SK-N-SH (cell line): ENCODE data around the gene CHST12. TPM values are rescaled to one million over a fixed set of nuclear protein-coding genes. Genes with fewer than 3 reads are reported as not detected.

Experiments used
- CTCF ChIA-PET: fragments of 300-600, 350-600 bp; formaldehyde crosslinking; extraction: SDS; loops from one replicate; lab custom pipeline; 2021; lab: Yijun Ruan, JAX
- POLR2A ChIA-PET: fragments of 350-600 bp; sonication (Branson Sonifier 250); formaldehyde crosslinking; extraction: SDS; loops from one replicate; lab custom pipeline; 2020; ENCODE audit warnings: antibody characterized with exemption, inconsistent platforms; lab: Yijun Ruan, JAX
- DNase-seq: peaks from one replicate; pipeline ENCODE4 v3.0.0; 2012
- H2AFZ ChIP-seq: fragments of 200-600 bp; sonication (generic); 2 replicates; pipeline ENCODE4 v1.8.1; 2016; ENCODE audit warnings: antibody characterized with exemption, mild to moderate bottlenecking, low read depth
- H3F3A ChIP-seq: fragments of 200-600 bp; sonication (generic); replicated peaks from 2 replicates; pipeline ENCODE3; 2016; ENCODE audit warnings: antibody characterized with exemption, mild to moderate bottlenecking; ENCODE audit not compliant: insufficient read depth
- H3K27ac ChIP-seq, 2 experiments: fragments of 200-500 bp in 1 of 2; fragments of 200-600 bp in 1 of 2; sonication (Bioruptor generic) in 1 of 2; sonication (generic), shearing (Covaris generic) in 1 of 2; 2 replicates each; pipeline versions ENCODE4 v1.5.1 to v1.6.1; 2014 to 2016; ENCODE audit warnings: low read depth in 2 of 2, inconsistent platforms in 1 of 2, low read length in 1 of 2, mild to moderate bottlenecking in 1 of 2, mixed read lengths in 1 of 2
- H3K27me3 ChIP-seq: fragments of 200-600 bp; sonication (generic), shearing (Covaris generic); 2 replicates; pipeline ENCODE4 v1.6.1; 2016; ENCODE audit warnings: mixed run types; ENCODE audit not compliant: insufficient read depth
- H3K36me3 ChIP-seq, 2 experiments: fragments of 200-500 bp in 1 of 2; fragments of 200-600 bp in 1 of 2; sonication (Bioruptor generic) in 1 of 2; sonication (generic) in 1 of 2; replicated peaks in 1 of 2; 2 replicates each; pipeline versions ENCODE3 to v1.5.1; 2014 to 2016; ENCODE audit warnings: low read length in 1 of 2, mild to moderate bottlenecking in 1 of 2; ENCODE audit not compliant: insufficient read depth in 2 of 2, control insufficient read depth in 1 of 2
- H3K4me1 ChIP-seq, 2 experiments: fragments of 200-500 bp in 1 of 2; fragments of 200-600 bp in 1 of 2; sonication (Bioruptor generic) in 1 of 2; sonication (generic), shearing (Covaris generic) in 1 of 2; 2 replicates each; pipeline versions ENCODE4 v1.5.1 to v1.6.1; 2014 to 2016; ENCODE audit warnings: low read depth in 1 of 2, low read length in 1 of 2, mixed run types in 1 of 2; ENCODE audit not compliant: insufficient read depth in 2 of 2, control insufficient read depth in 1 of 2
- H3K4me2 ChIP-seq: fragments of 200-600 bp; sonication (generic), shearing (Covaris generic); 2 replicates; pipeline ENCODE4 v1.6.1; 2017; ENCODE audit warnings: mixed run types
- H3K4me3 ChIP-seq, 2 experiments: fragments of 200-500 bp in 1 of 2; fragments of 200-600 bp in 1 of 2; sonication (Bioruptor generic) in 1 of 2; sonication (generic), shearing (Covaris generic) in 1 of 2; 2 replicates each; pipeline versions ENCODE4 v1.5.1 to v1.8.1; 2014 to 2016; ENCODE audit warnings: low read depth in 2 of 2, inconsistent platforms in 1 of 2, low read length in 1 of 2, mild to moderate bottlenecking in 1 of 2, mixed read lengths in 1 of 2, moderate library complexity in 1 of 2
- H3K79me2 ChIP-seq: fragments of 200-600 bp; sonication (generic); 2 replicates; pipeline ENCODE4 v1.8.1; 2017; ENCODE audit warnings: mild to moderate bottlenecking; ENCODE audit not compliant: insufficient read depth
- H3K9ac ChIP-seq: fragments of 200-600 bp; sonication (generic); 2 replicates; pipeline ENCODE4 v1.6.1; 2017; ENCODE audit warnings: mixed run types
- H3K9me2 ChIP-seq: fragments of 200-600 bp; sonication (generic); 2 replicates; pipeline ENCODE4 v1.6.1; 2017; ENCODE audit warnings: mixed run types
- H3K9me3 ChIP-seq: fragments of 200-600 bp; sonication (generic); 2 replicates; pipeline ENCODE4 v1.6.1; 2017; ENCODE audit warnings: mixed run types, mild to moderate bottlenecking, moderate library complexity
- H4K20me1 ChIP-seq: fragments of 200-600 bp; sonication (generic); 2 replicates; pipeline ENCODE4 v1.6.1; 2017; ENCODE audit warnings: mild to moderate bottlenecking, mixed run types; ENCODE audit not compliant: insufficient read depth
- CHD2 ChIP-seq: fragments of 150-350 bp; IDR thresholded peaks from 2 replicates; pipeline ENCODE4 v1.6.1; 2018; ENCODE audit warnings: low read length; ENCODE audit not compliant: partially characterized antibody
- ELF1 ChIP-seq: IDR thresholded peaks from 2 replicates; pipeline ENCODE4 v1.4.0; 2012
- EP300 ChIP-seq, 2 experiments: IDR thresholded peaks; 2 replicates each; pipeline versions ENCODE4 v1.4.0 to v1.6.1; 2012; ENCODE audit warnings: borderline replicate concordance in 1 of 2, low read depth in 1 of 2, low read length in 1 of 2
- EZH2phosphoT487 ChIP-seq: fragments of 200-600 bp; sonication (generic); IDR thresholded peaks from 2 replicates; pipeline ENCODE4 v1.6.1; 2017; ENCODE audit warnings: low read depth, mixed run types, mild to moderate bottlenecking, antibody characterized with exemption, moderate library complexity, borderline replicate concordance
- FOXM1 ChIP-seq: IDR thresholded peaks from 2 replicates; pipeline ENCODE4 v1.4.0; 2012; ENCODE audit warnings: low read depth, mild to moderate bottlenecking
- GABPA ChIP-seq: IDR thresholded peaks from 2 replicates; pipeline ENCODE4 v1.4.0; 2012; ENCODE audit warnings: low read depth, mild to moderate bottlenecking
- GATA2 ChIP-seq: sonication (generic); formaldehyde crosslinking; IDR thresholded peaks from 2 replicates; pipeline ENCODE4 v1.5.0; 2020; ENCODE audit warnings: mild to moderate bottlenecking, missing genetic modification reagents
- MXI1 ChIP-seq: IDR thresholded peaks from 2 replicates; pipeline ENCODE4 v1.6.1; 2012; ENCODE audit warnings: mild to moderate bottlenecking, low read depth, low read length, improper control_type of control experiment
- NFIC ChIP-seq: IDR thresholded peaks from 2 replicates; pipeline ENCODE4 v1.4.0; 2012; ENCODE audit warnings: borderline replicate concordance
- RAD21 ChIP-seq: IDR thresholded peaks from 2 replicates; pipeline ENCODE4 v1.6.1; 2012; ENCODE audit warnings: mild to moderate bottlenecking, low read length
- RCOR1 ChIP-seq: fragments of 150-350 bp; IDR thresholded peaks from 2 replicates; pipeline ENCODE4 v1.6.1; 2017; ENCODE audit warnings: antibody characterized with exemption, low read length
- RFX5 ChIP-seq: IDR thresholded peaks from 2 replicates; pipeline ENCODE4 v1.6.1; 2012; ENCODE audit warnings: mild to moderate bottlenecking, improper control_type of control experiment, low read length
- SIN3A ChIP-seq: IDR thresholded peaks from 2 replicates; pipeline ENCODE4 v1.6.1; 2012; ENCODE audit warnings: low read depth, mild to moderate bottlenecking, low read length, moderate library complexity, borderline replicate concordance
- SMC3 ChIP-seq: IDR thresholded peaks from 2 replicates; pipeline ENCODE4 v1.6.1; 2012; ENCODE audit warnings: low read depth, low read length, improper control_type of control experiment
- TAF1 ChIP-seq: IDR thresholded peaks from 2 replicates; pipeline ENCODE4 v1.6.1; 2012; ENCODE audit warnings: low read depth, mild to moderate bottlenecking, low read length, moderate library complexity, borderline replicate concordance
- TCF12 ChIP-seq: IDR thresholded peaks from 2 replicates; pipeline ENCODE4 v1.4.0; 2012
- TEAD4 ChIP-seq: IDR thresholded peaks from 2 replicates; pipeline ENCODE4 v1.4.0; 2012; ENCODE audit warnings: mild to moderate bottlenecking, borderline replicate concordance; ENCODE audit not compliant: insufficient read depth
- YY1 ChIP-seq: IDR thresholded peaks from 2 replicates; pipeline ENCODE4 v1.4.0; 2012; ENCODE audit warnings: low read depth, mild to moderate bottlenecking
- WGBS: methylation state at CpG from one replicate; pipeline ENCODE4 v1.1.6; 2017; ENCODE audit warnings: low lambda C conversion rate; 5-methylcytosine and 5-hydroxymethylcytosine counted together
- polyA plus RNA-seq, 3 experiments: library from polyadenylated mRNA; depleted of rRNA; stranded (reverse); fragments of >200 nt; gene quantifications; 2 replicates each; pipeline ENCODE4 v1.2.3, GENCODE V29; 2012
- TF ChIP-seq, protein P1 (sequence below): fragments of 150-350 bp; IDR thresholded peaks from 2 replicates; pipeline ENCODE4 v1.6.1; 2017; ENCODE audit warnings: antibody characterized with exemption, low read length, low read depth, borderline replicate concordance
- TF ChIP-seq, protein P2 (sequence below): IDR thresholded peaks from 2 replicates; pipeline ENCODE4 v1.4.0; 2012; ENCODE audit warnings: low read depth, borderline replicate concordance
- TF ChIP-seq, protein P3 (sequence below): IDR thresholded peaks from 2 replicates; pipeline ENCODE4 v1.4.0; 2012; ENCODE audit warnings: low read depth, borderline replicate concordance

CHST12 gene
- polyA plus RNA-seq, 1 of the 3 experiments (the other 2 are of a cell fraction) = 32.7 TPM

DNA sequence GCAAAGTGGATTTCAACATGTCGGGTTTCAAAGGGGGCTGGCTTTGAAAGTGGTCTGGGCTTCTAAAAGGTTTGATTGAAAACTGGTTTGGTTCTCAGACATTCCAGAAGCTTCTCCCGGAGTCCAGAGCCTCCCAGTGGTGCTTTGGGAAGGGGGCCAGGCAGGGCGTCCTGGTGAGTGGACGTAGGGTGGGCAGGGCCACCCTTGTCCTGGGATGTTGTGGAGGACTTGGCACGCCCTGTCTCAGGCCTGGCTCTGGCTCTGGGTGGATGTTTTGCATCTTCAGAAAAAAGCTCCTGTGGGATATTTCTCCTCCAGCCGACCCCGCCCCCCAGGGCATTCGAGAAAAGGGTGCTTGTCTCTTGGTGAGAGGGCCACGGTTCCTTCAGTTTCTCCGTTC is 41.6 kb downstream of the CHST12 start:
- Histone ChIP-seq H3F3A (no peaks in the 10 kb centered on the region), H3K9me3 (no peaks in the 10 kb centered on the region), H3K27ac (peak overlapping the region in 1 of 2 experiments; percentile 36; a peak in 1 of 4 replicates), H3K79me2 (no peaks in the 10 kb centered on the region), H4K20me1 (no peaks in the 10 kb centered on the region), H3K4me2 (no peak overlapping the region; the same call in 1 of the 2 replicates), H3K4me1 (no peaks in the 10 kb centered on the region; a peak in 1 of 4 replicates), H3K4me3 (no peak overlapping the region), H3K9me2 (no peaks in the 10 kb centered on the region), H2AFZ (no peak overlapping the region), H3K27me3 (no peaks in the 10 kb centered on the region), H3K36me3 (no peaks in the 10 kb centered on the region), H3K9ac (no peak overlapping the region)
- POLR2A ChIA-PET = no interaction called here
- CTCF ChIA-PET = interaction anchor here (1.3 to 14.5 kb wide), 3 partner anchors 9 to 30 kb away, joined by 3 to 270 read pairs (median 5); no protein-coding TSS in a partner anchor
- DNase-seq = no peak
- 95% methylated on average over 10 of the region's 10 CpGs for WGBS
- TF ChIP-seq, protein P1, sequence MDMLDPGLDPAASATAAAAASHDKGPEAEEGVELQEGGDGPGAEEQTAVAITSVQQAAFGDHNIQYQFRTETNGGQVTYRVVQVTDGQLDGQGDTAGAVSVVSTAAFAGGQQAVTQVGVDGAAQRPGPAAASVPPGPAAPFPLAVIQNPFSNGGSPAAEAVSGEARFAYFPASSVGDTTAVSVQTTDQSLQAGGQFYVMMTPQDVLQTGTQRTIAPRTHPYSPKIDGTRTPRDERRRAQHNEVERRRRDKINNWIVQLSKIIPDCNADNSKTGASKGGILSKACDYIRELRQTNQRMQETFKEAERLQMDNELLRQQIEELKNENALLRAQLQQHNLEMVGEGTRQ = no peak
- TF ChIP-seq SMC3 (no peak), RAD21 (no peak), NFIC (no peak), TCF12 (no peak), TAF1 (no peak), RCOR1 (no peak), EP300 (IDR thresholded peaks at IDR 0.05; ENCODE audit: borderline replicate concordance in 1 of 2, low read depth in 1 of 2, low read length in 1 of 2) (no peak), MXI1 (no peak), SIN3A (no peak), EZH2phosphoT487 (no peak), GATA2 (no peak), CHD2 (no peak), GABPA (no peak), FOXM1 (no peak), ELF1 (no peak)
- TF ChIP-seq, protein P2, sequence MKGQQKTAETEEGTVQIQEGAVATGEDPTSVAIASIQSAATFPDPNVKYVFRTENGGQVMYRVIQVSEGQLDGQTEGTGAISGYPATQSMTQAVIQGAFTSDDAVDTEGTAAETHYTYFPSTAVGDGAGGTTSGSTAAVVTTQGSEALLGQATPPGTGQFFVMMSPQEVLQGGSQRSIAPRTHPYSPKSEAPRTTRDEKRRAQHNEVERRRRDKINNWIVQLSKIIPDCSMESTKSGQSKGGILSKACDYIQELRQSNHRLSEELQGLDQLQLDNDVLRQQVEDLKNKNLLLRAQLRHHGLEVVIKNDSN = no peak

DNA sequence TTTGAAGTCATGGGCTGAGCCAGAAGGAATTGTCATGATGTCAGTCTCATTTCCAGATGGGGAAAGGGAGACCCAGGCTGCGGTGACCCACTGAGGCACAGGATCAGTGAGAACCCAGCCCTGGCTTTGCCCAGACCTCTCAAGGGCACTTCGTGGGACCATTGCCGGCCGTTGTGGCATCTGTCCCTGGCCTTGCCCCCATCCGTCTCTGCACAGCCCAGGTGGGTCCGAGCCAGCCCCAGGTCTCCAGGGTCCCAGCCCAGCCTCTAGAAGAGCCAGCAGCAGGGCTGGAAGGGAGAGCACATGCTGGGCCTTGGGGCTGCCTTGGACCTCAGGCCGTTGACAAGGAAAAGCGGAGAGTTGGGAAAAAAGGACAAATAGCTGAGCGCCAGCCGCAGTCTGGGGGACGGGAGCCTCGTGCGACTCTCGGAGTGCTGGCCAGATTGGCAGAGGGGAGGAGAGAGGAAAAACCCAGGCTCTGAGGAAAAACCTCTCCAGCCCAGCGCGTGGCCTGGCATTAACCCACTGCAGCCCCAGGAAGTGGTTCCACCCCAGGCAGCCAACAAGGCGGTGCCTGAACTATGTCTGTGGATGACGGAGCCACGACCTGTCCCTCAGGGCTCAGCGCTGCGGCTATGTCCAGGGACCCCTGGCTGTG is 42.6 kb downstream of the CHST12 start:
- POLR2A ChIA-PET = no interaction called here
- no peak overlapping the region for H2AFZ ChIP-seq
- DNase-seq = no peak

More for the DNA sequence above, 42.6 kb downstream of the CHST12 start:
- H3K9ac ChIP-seq = no peak overlapping the region
- TF ChIP-seq, protein P3, sequence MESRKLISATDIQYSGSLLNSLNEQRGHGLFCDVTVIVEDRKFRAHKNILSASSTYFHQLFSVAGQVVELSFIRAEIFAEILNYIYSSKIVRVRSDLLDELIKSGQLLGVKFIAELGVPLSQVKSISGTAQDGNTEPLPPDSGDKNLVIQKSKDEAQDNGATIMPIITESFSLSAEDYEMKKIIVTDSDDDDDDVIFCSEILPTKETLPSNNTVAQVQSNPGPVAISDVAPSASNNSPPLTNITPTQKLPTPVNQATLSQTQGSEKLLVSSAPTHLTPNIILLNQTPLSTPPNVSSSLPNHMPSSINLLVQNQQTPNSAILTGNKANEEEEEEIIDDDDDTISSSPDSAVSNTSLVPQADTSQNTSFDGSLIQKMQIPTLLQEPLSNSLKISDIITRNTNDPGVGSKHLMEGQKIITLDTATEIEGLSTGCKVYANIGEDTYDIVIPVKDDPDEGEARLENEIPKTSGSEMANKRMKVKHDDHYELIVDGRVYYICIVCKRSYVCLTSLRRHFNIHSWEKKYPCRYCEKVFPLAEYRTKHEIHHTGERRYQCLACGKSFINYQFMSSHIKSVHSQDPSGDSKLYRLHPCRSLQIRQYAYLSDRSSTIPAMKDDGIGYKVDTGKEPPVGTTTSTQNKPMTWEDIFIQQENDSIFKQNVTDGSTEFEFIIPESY = no peak
- no peak for TF ChIP-seq GATA2
- no peak for TF ChIP-seq TEAD4
- TF ChIP-seq RFX5 = no peak
- no peak for TF ChIP-seq CHD2
- TF ChIP-seq, protein P1 = no peak
- TF ChIP-seq RAD21 = no peak
- no peak for TF ChIP-seq NFIC
- TF ChIP-seq YY1 = no peak
- no peak for TF ChIP-seq MXI1
- no peak for TF ChIP-seq RCOR1
- TF ChIP-seq TCF12 = no peak
- TF ChIP-seq TAF1 = no peak
- no peak for TF ChIP-seq FOXM1
- no peak for TF ChIP-seq ELF1
- no peaks in the 10 kb centered on the region for H3K36me3 ChIP-seq
- no peaks in the 10 kb centered on the region for H3K4me1 ChIP-seq
- WGBS = 91% methylated on average over 19 of the region's 21 CpGs
- CTCF ChIA-PET = interaction anchor here (0.6 to 14.5 kb wide), 4 partner anchors 8 to 304 kb away, joined by 3 to 270 read pairs (median 5); no protein-coding TSS in a partner anchor
- H3F3A ChIP-seq = no peaks in the 10 kb centered on the region
- H3K27me3 ChIP-seq = no peaks in the 10 kb centered on the region
- no peaks in the 10 kb centered on the region for H3K9me2 ChIP-seq
- no peaks in the 10 kb centered on the region for H3K79me2 ChIP-seq
- no peak overlapping the region for H3K27ac ChIP-seq
- no peak overlapping the region for H3K4me2 ChIP-seq
- no peak overlapping the region for H3K4me3 ChIP-seq
- no peaks in the 10 kb centered on the region for H4K20me1 ChIP-seq
- H3K9me3 ChIP-seq = no peaks in the 10 kb centered on the region
